Right lobe of liver (tissue), 6 donors: ENCODE data around the gene WDR45B. TPM values are rescaled to one million over a fixed set of nuclear protein-coding genes. Genes with fewer than 3 reads are reported as not detected.

Source experiments
- ATAC-seq, 4 donors: fragments of 200-7000 bp; cut with Tn5 transposase; one replicate each; pipeline ENCODE4 v1.9.1; 2020; ENCODE audit warnings: mild to moderate bottlenecking in 4 of 4, moderate library complexity in 4 of 4
- DNase-seq, 3 donors: peaks; one replicate each; pipeline ENCODE4 v3.0.0-alpha.2; 2020
- H3K27ac ChIP-seq, 3 donors: fragments of 200-600 bp; one replicate each; pipeline ENCODE4 v1.8.0; 2022
- H3K27me3 ChIP-seq, 2 donors: fragments of 200-600 bp; one replicate each; pipeline ENCODE4 v1.8.0; 2022
- H3K36me3 ChIP-seq, 4 donors: fragments of 200-600 bp; sonication (generic) in 1 of 4; one replicate each; pipeline versions ENCODE4 v1.5.1 to v1.8.0; 2017 to 2022; ENCODE audit warnings: control low read depth in 1 of 4
- H3K4me1 ChIP-seq, 4 donors: fragments of 200-600 bp; sonication (generic) in 1 of 4; one replicate each; pipeline versions ENCODE4 v1.5.1 to v1.8.0; 2017 to 2022; ENCODE audit warnings: control low read depth in 1 of 4
- H3K4me3 ChIP-seq, 3 donors: fragments of 200-600 bp; one replicate each; pipeline ENCODE4 v1.8.0; 2022
- H3K9me3 ChIP-seq, 4 donors: fragments of 200-600 bp; sonication (generic) in 1 of 4; one replicate each; pipeline versions ENCODE4 v1.5.1 to v1.8.0; 2017 to 2022; ENCODE audit warnings: control low read depth in 1 of 4
- CTCF ChIP-seq, 4 donors: fragments of 200-600 bp in 3 of 4; fragments of 450-650 bp in 1 of 4; IDR thresholded peaks; one replicate each; pipeline versions ENCODE4 v1.5.1 to v1.8.0; 2016 to 2022; ENCODE audit warnings: antibody characterized with exemption in 4 of 4, mild to moderate bottlenecking in 2 of 4
- POLR2A ChIP-seq: fragments of 450-650 bp; IDR thresholded peaks from one replicate; pipeline ENCODE4 v1.6.1; 2017; ENCODE audit warnings: antibody characterized with exemption, mild to moderate bottlenecking
- WGBS: methylation state at CpG from one replicate; pipeline ENCODE4 v1.1.6; 2018; ENCODE audit warnings: low coverage, low lambda C conversion rate; ENCODE audit not compliant: insufficient coverage; ENCODE audit errors: missing lambda C conversion rate; 5-methylcytosine and 5-hydroxymethylcytosine counted together
- intact Hi-C, 2 donors: fragments of 100-400 bp; cut with DNase I; formaldehyde crosslinking; loops; one replicate each; pipeline versions ENCODE4 v1.11.2 to v1.14.1; 2022
- total RNA-seq, 6 experiments: library from RNA; depleted of rRNA in 2 of 6; stranded (reverse); fragments of >200 nt in 2 of 6; fragmentation: NEBNext Ultra II Directional in 3 of 6; extraction: Animal tissue kit (Norgen Biotek cat#: 25700) in 3 of 6; gene quantifications; one replicate each; pipeline versions ENCODE4 v1.1.0 to v1.2.4, GENCODE V29; 2016 to 2023
- donor health status: DM: no; HTN: yes; CAD: no.
- donor health status: DM: no; HTN: no; CAD: no.
- donor health status: DM: no; HTN: no; CAD: no.
- donor health status: DM: no; HTN: yes; CAD: no.
- donor health status: DM: no; HTN: yes; CAD: no.

WDR45B gene
- total RNA-seq, 6 experiments from 2014 or later, result 27.7 to 40.7 (median 31.6) TPM

GRCh38 chr17:82590216-82590615 lies 58.0 kb downstream of the WDR45B start:
- Histone ChIP-seq H3K36me3 (peaks cover 0 to 24% (median 5%) of the 10 kb centered on the region in 4 donors), H3K27ac (no peak overlapping the region)
- ATAC-seq, result no peak

GRCh38 chr17:82589851-82590180 lies 58.4 kb downstream of the WDR45B start:
- WGBS, result 83% methylated on average over 1 of the region's 6 CpGs
- Histone ChIP-seq H3K27ac (peak overlapping the region in 1 of 3 donors; percentile 13), H3K4me3 (no peak overlapping the region), H3K9me3 (no peaks in the 10 kb centered on the region), H3K27me3 (no peaks in the 10 kb centered on the region), H3K4me1 (peaks cover 0 to 9% (median 4%) of the 10 kb centered on the region in 4 donors), H3K36me3 (peaks cover 0 to 26% (median 5%) of the 10 kb centered on the region in 4 donors)
- no peak for DNase-seq
- no peak for ATAC-seq
- intact Hi-C loops, result no loop called here
- TF ChIP-seq POLR2A (no peak), CTCF (IDR thresholded peaks at IDR 0.05) (no peak)

More at GRCh38 chr17:82590216-82590615, 58.0 kb downstream of the WDR45B start:
- intact Hi-C loops, result no loop called here
- TF ChIP-seq CTCF (IDR thresholded peaks at IDR 0.05) (no peak), POLR2A (no peak)
- no peaks in the 10 kb centered on the region for H3K27me3 ChIP-seq
- DNase-seq, result peak in 1 of 3 donors; percentile 15
- H3K4me3 ChIP-seq, result no peak overlapping the region
- WGBS, result 86% methylated on average over 6 of the region's 6 CpGs
- H3K4me1 ChIP-seq, result peaks cover 0 to 9% (median 4%) of the 10 kb centered on the region in 4 donors
- H3K9me3 ChIP-seq, result no peaks in the 10 kb centered on the region

GRCh38 chr17:82588266-82589175 lies 59.7 kb downstream of the WDR45B start:
- DNase-seq (peak in 1 of 3 donors; percentile 27), ATAC-seq (no peak)
- peaks cover 0 to 3% (median 1%) of the 10 kb centered on the region in 4 donors for H3K4me1 ChIP-seq
- no peak for TF ChIP-seq CTCF (IDR thresholded peaks at IDR 0.05)
- no peak for TF ChIP-seq POLR2A
- H3K27ac ChIP-seq, result no peak overlapping the region
- no peak overlapping the region for H3K4me3 ChIP-seq
- no peaks in the 10 kb centered on the region for H3K27me3 ChIP-seq
- 93% methylated on average over 18 of the region's 27 CpGs for WGBS
- peaks cover 0 to 37% (median 6%) of the 10 kb centered on the region in 4 donors for H3K36me3 ChIP-seq
- intact Hi-C loops, result no loop called here
- H3K9me3 ChIP-seq, result no peaks in the 10 kb centered on the region

GRCh38 chr17:82587234-82588086 lies 60.8 kb downstream of the WDR45B start:
- Histone ChIP-seq H3K4me1 (no peaks in the 10 kb centered on the region), H3K4me3 (no peak overlapping the region), H3K36me3 (peaks cover 0 to 44% (median 7%) of the 10 kb centered on the region in 4 donors), H3K27ac (no peak overlapping the region), H3K27me3 (no peaks in the 10 kb centered on the region), H3K9me3 (no peaks in the 10 kb centered on the region)
- DNase-seq (peak in 1 of 3 donors; percentile 40), ATAC-seq (no peak)
- TF ChIP-seq CTCF (IDR thresholded peaks at IDR 0.05), result no peak
- no peak for TF ChIP-seq POLR2A
- intact Hi-C loops, result no loop called here
- WGBS, result 87% methylated on average over 22 of the region's 47 CpGs
